Neural cell (in vitro differentiated cells): ENCODE data around the gene HDAC3. TPM values are rescaled to one million over a fixed set of nuclear protein-coding genes. Genes with fewer than 3 reads are reported as not detected.

ENCODE experiments used
- H2AFZ ChIP-seq: fragments of 200-600, 300-800 bp; sonication (generic), shearing (Covaris generic); 2 replicates; pipeline ENCODE4 v1.6.0; 2014; ENCODE audit warnings: low read depth, mild to moderate bottlenecking, antibody characterized with exemption, low read length, moderate library complexity
- H3F3A ChIP-seq: fragments of 200-600 bp; shearing (Covaris generic); 2 replicates; pipeline ENCODE4 v1.6.1; 2016; ENCODE audit warnings: mild to moderate bottlenecking, moderate library complexity, mixed read lengths, antibody characterized with exemption, low read length; ENCODE audit not compliant: insufficient read depth, poor library complexity, severe bottlenecking
- H3K27ac ChIP-seq: fragments of 200-600, 300-800 bp; sonication (generic), shearing (Covaris generic); 2 replicates; pipeline ENCODE4 v1.5.1; 2014; ENCODE audit warnings: mild to moderate bottlenecking, low read length, moderate library complexity
- H3K27me3 ChIP-seq: fragments of 300-800, 200-600 bp; sonication (generic), shearing (Covaris generic); 2 replicates; pipeline ENCODE4 v1.6.0; 2014; ENCODE audit warnings: mild to moderate bottlenecking, low read depth, low read length, moderate library complexity; ENCODE audit not compliant: insufficient read depth
- H3K36me3 ChIP-seq: fragments of 300-800, 200-600 bp; sonication (generic), shearing (Covaris generic); 2 replicates; pipeline ENCODE4 v1.5.1; 2014; ENCODE audit warnings: mild to moderate bottlenecking, antibody characterized with exemption, low read length, moderate library complexity; ENCODE audit not compliant: insufficient read depth
- H3K4me2 ChIP-seq: fragments of 300-800, 200-600 bp; sonication (generic), shearing (Covaris generic); 2 replicates; pipeline ENCODE4 v1.6.0; 2014; ENCODE audit warnings: mild to moderate bottlenecking, low read length
- H3K4me3 ChIP-seq: fragments of 300-800, 200-600 bp; sonication (generic), shearing (Covaris generic); 2 replicates; pipeline ENCODE4 v1.5.1; 2014; ENCODE audit warnings: mild to moderate bottlenecking, low read length, moderate library complexity
- H3K79me2 ChIP-seq: fragments of 200-600 bp; shearing (Covaris generic); replicated peaks from 2 replicates; pipeline ENCODE4 v1.6.0; 2014; ENCODE audit warnings: mild to moderate bottlenecking, low read length, moderate library complexity; ENCODE audit not compliant: insufficient read depth
- H3K9ac ChIP-seq: fragments of 300-800, 200-600 bp; sonication (generic), shearing (Covaris generic); 2 replicates; pipeline ENCODE4 v1.6.1; 2016; ENCODE audit warnings: mild to moderate bottlenecking, low read length, mixed read lengths
- H3K9me2 ChIP-seq: fragments of 200-600 bp; shearing (Covaris generic); 2 replicates; pipeline ENCODE4 v1.6.1; 2016; ENCODE audit warnings: mild to moderate bottlenecking, low read length, mixed read lengths; ENCODE audit not compliant: insufficient read depth
- H3K9me3 ChIP-seq: fragments of 200-600, 300-800 bp; sonication (generic), shearing (Covaris generic); 2 replicates; pipeline ENCODE4 v1.6.1; 2016; ENCODE audit warnings: mild to moderate bottlenecking, mixed run types, low read length, moderate library complexity, mixed read lengths
- H4K20me1 ChIP-seq: fragments of 200-600 bp; shearing (Covaris generic); 2 replicates; pipeline ENCODE4 v1.6.1; 2016; ENCODE audit warnings: mild to moderate bottlenecking, mixed run types; ENCODE audit not compliant: insufficient read depth
- CTCF ChIP-seq: fragments of 450-650 bp; IDR thresholded peaks from 2 replicates; pipeline ENCODE4 v1.5.1; 2014; ENCODE audit warnings: antibody characterized with exemption, mild to moderate bottlenecking, moderate library complexity; ENCODE audit not compliant: poor library complexity, severe bottlenecking
- EP300 ChIP-seq: fragments of 450-650 bp; conservative IDR thresholded peaks from 2 replicates; pipeline ENCODE4 v1.6.1; 2014; ENCODE audit warnings: antibody characterized with exemption, mild to moderate bottlenecking, moderate library complexity; ENCODE audit not compliant: poor library complexity, severe bottlenecking
- EZH2 ChIP-seq: fragments of 200-600, 300-800 bp; shearing (Covaris generic), sonication (generic); IDR thresholded peaks from 2 replicates; pipeline ENCODE4 v1.6.1; 2014; ENCODE audit warnings: antibody characterized with exemption, low read length, borderline replicate concordance, mild to moderate bottlenecking; ENCODE audit not compliant: insufficient read depth, poor library complexity, severe bottlenecking
- MXI1 ChIP-seq: fragments of 450-650 bp; conservative IDR thresholded peaks from 2 replicates; pipeline ENCODE4 v1.6.1; 2014; ENCODE audit warnings: antibody characterized with exemption, mild to moderate bottlenecking; ENCODE audit not compliant: poor library complexity, severe bottlenecking
- POLR2AphosphoS5 ChIP-seq: IDR thresholded peaks from 2 replicates; pipeline ENCODE4 v1.6.1; 2012
- RAD21 ChIP-seq: fragments of 450-650 bp; conservative IDR thresholded peaks from 2 replicates; pipeline ENCODE4 v1.6.1; 2014; ENCODE audit warnings: antibody characterized with exemption, mild to moderate bottlenecking, moderate library complexity
- REST ChIP-seq: IDR thresholded peaks from 2 replicates; pipeline ENCODE4 v1.6.1; 2012; ENCODE audit warnings: borderline replicate concordance
- SMC3 ChIP-seq: fragments of 450-650 bp; conservative IDR thresholded peaks from 2 replicates; pipeline ENCODE4 v1.6.1; 2014; ENCODE audit warnings: antibody characterized with exemption, mild to moderate bottlenecking, moderate library complexity; ENCODE audit not compliant: poor library complexity
- polyA plus RNA-seq: library from polyadenylated mRNA; depleted of rRNA; stranded (reverse); fragments of >200 nt; gene quantifications from 2 replicates; pipeline ENCODE4 v1.2.3, GENCODE V29; 2014

HDAC3 gene
- polyA plus RNA-seq, 1 donor from 2014 or later = 115 TPM

DNA sequence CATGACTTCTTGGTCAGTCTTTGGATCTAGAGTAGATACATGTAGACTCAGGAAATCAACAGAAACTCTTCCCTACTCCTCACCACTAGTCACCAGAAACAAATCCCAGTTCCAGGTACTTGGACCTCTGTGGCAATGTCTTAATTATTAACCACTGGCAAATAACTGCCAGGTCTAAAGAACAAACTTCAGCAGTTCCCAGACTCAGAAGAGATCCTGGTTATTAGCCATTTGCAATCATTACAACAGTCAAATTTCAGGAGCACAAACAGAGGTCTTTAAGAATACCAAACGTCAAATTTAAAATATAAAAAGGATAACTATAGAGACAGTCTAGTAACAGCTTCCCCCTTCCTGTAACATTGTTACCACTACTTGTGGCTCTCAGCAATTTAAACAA lies 28.1 kb downstream of the HDAC3 start:
- H3K79me2 ChIP-seq = peaks cover 14% of the 10 kb centered on the region
- no peak overlapping the region for H2AFZ ChIP-seq

DNA sequence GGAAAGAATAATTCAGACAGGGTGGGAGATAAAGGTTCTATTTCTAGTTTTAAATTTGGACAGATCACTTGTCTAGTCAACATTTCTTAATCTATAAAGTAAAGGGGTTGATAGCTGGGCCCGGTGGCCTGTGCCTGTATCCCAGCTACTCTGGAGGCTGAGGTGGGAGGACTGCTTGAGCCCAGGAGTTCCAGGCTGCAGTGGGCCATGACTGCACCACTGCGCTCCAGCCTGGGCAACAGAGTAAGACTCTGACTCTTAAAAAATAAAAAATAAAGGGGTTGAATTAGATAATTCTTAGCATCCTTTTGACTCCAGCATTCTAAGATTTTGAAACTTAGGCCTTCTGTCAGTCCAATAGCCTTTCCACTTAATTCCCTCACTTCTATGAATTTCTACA lies 28.6 kb downstream of the HDAC3 start:
- no peak overlapping the region for H3K27ac ChIP-seq
- H2AFZ ChIP-seq = no peak overlapping the region
- peaks cover 9% of the 10 kb centered on the region for H3K79me2 ChIP-seq
- no peaks in the 10 kb centered on the region for H3K9me2 ChIP-seq
- no peaks in the 10 kb centered on the region for H3F3A ChIP-seq
- no peaks in the 10 kb centered on the region for H3K9me3 ChIP-seq
- no peaks in the 10 kb centered on the region for H3K27me3 ChIP-seq
- H4K20me1 ChIP-seq = no peaks in the 10 kb centered on the region
- H3K36me3 ChIP-seq = no peaks in the 10 kb centered on the region
- no peak overlapping the region for H3K4me2 ChIP-seq
- no peak overlapping the region for H3K9ac ChIP-seq
- TF ChIP-seq RAD21 = no peak
- TF ChIP-seq MXI1 = no peak
- TF ChIP-seq CTCF = no peak
- TF ChIP-seq EP300 = no peak
- no peak for TF ChIP-seq REST
- no peak overlapping the region for H3K4me3 ChIP-seq

More for the DNA sequence above, 28.1 kb downstream of the HDAC3 start:
- Histone ChIP-seq H3K27me3 (no peaks in the 10 kb centered on the region), H3K9ac (no peak overlapping the region), H3K4me3 (no peak overlapping the region), H3F3A (no peaks in the 10 kb centered on the region), H3K9me3 (no peaks in the 10 kb centered on the region), H3K4me2 (no peak overlapping the region), H3K9me2 (no peaks in the 10 kb centered on the region), H3K36me3 (no peaks in the 10 kb centered on the region), H3K27ac (no peak overlapping the region), H4K20me1 (no peaks in the 10 kb centered on the region)
- TF ChIP-seq REST = no peak
- no peak for TF ChIP-seq EZH2
- no peak for TF ChIP-seq RAD21
- TF ChIP-seq MXI1 = no peak
- no peak for TF ChIP-seq EP300
- no peak for TF ChIP-seq SMC3
- TF ChIP-seq POLR2AphosphoS5 = no peak
